Hepatocyte (in vitro differentiated cells): Measurements from ENCODE around the gene RSL1D1. TPM values are rescaled to one million over a fixed set of nuclear protein-coding genes. Genes with fewer than 3 reads are reported as not detected.
A peak's percentile ranks its signal among the peaks of the same experiment; 100 is the strongest.
"Not testable (repeated sequence)": the region's sequence is repeated elsewhere in the genome, so short reads cannot be mapped to it uniquely, and the experiment has no call there.

ENCODE experiments used
- DNase-seq: peaks from one replicate; pipeline ENCODE4 v3.0.0-alpha.2; 2016; ENCODE audit warnings: low spot score
- H2AFZ ChIP-seq: fragments of 200-600 bp; sonication (generic); 2 replicates; pipeline ENCODE4 v1.6.0; 2016; ENCODE audit warnings: antibody characterized with exemption, mild to moderate bottlenecking
- H3K27ac ChIP-seq: fragments of 200-600 bp; sonication (generic); 2 replicates; pipeline ENCODE4 v1.5.1; 2016; ENCODE audit warnings: mild to moderate bottlenecking
- H3K27me3 ChIP-seq: fragments of 200-600 bp; sonication (generic); 2 replicates; pipeline ENCODE4 v1.6.1; 2016
- H3K36me3 ChIP-seq: fragments of 200-600 bp; sonication (generic); replicated peaks from 2 replicates; pipeline ENCODE4 v1.5.1; 2016; ENCODE audit warnings: low read depth; ENCODE audit not compliant: insufficient read depth
- H3K4me1 ChIP-seq: fragments of 200-600 bp; sonication (generic); 2 replicates; pipeline ENCODE4 v1.5.1; 2016; ENCODE audit warnings: mild to moderate bottlenecking, moderate library complexity; ENCODE audit not compliant: insufficient read depth
- H3K4me2 ChIP-seq: fragments of 200-600 bp; sonication (generic); 2 replicates; pipeline ENCODE4 v1.6.0; 2016
- H3K4me3 ChIP-seq: fragments of 200-600 bp; sonication (generic); 2 replicates; pipeline ENCODE4 v1.5.1; 2016; ENCODE audit warnings: mild to moderate bottlenecking
- H3K79me2 ChIP-seq: fragments of 200-600 bp; sonication (generic); 2 replicates; pipeline ENCODE4 v1.6.0; 2017; ENCODE audit warnings: mild to moderate bottlenecking
- H3K9me2 ChIP-seq: fragments of 200-600 bp; sonication (generic); replicated peaks from 2 replicates; pipeline ENCODE4 v1.6.0; 2017; ENCODE audit warnings: mild to moderate bottlenecking; ENCODE audit not compliant: insufficient read depth
- H3K9me3 ChIP-seq: fragments of 200-600 bp; sonication (generic); 2 replicates; pipeline ENCODE4 v1.5.1; 2016; ENCODE audit warnings: low read depth, mild to moderate bottlenecking
- H4K20me1 ChIP-seq: fragments of 200-600 bp; sonication (generic); 2 replicates; pipeline ENCODE4 v1.6.0; 2016; ENCODE audit warnings: mild to moderate bottlenecking; ENCODE audit not compliant: insufficient read depth, poor library complexity, severe bottlenecking
- CTCF ChIP-seq: fragments of 200-600 bp; sonication (generic); IDR thresholded peaks from 2 replicates; pipeline ENCODE4 v1.5.1; 2016; ENCODE audit warnings: antibody characterized with exemption, mild to moderate bottlenecking; ENCODE audit not compliant: poor library complexity
- EZH2 ChIP-seq: fragments of 200-600 bp; sonication (generic); IDR thresholded peaks from 2 replicates; pipeline ENCODE4 v1.6.1; 2016; ENCODE audit warnings: antibody characterized with exemption, mild to moderate bottlenecking, borderline replicate concordance
- EZH2phosphoT487 ChIP-seq: fragments of 200-600 bp; sonication (generic); IDR thresholded peaks from one replicate; pipeline ENCODE4 v1.6.1; 2018; ENCODE audit warnings: antibody characterized with exemption, mild to moderate bottlenecking, low read depth, moderate library complexity; ENCODE audit not compliant: unreplicated experiment, severe bottlenecking
- WGBS: methylation state at CpG from one replicate; pipeline ENCODE4 v1.1.6; 2016; ENCODE audit warnings: low lambda C conversion rate; ENCODE audit errors: missing lambda C conversion rate; 5-methylcytosine and 5-hydroxymethylcytosine counted together
- polyA plus RNA-seq: library from polyadenylated mRNA; unstranded; fragments of >200 nt; fragmentation: Nextera tagmentation; extraction: Ambion mirVana; gene quantifications from 2 replicates; pipeline ENCODE4 v1.2.1, GENCODE V29; 2016
- total RNA-seq: library from RNA; depleted of rRNA; stranded (reverse); fragments of >200 nt; gene quantifications from 2 replicates; pipeline ENCODE4 v1.2.3, GENCODE V29; 2014

The RSL1D1 gene
- total and polyA plus RNA-seq, 2 experiments from 2014 or later: 138 TPM

- Histone ChIP-seq H3K27ac (peak overlapping the region; percentile 40), H3K9me3 (no peaks in the 10 kb centered on the region), H3K9me2 (no peaks in the 10 kb centered on the region), H4K20me1 (no peaks in the 10 kb centered on the region), H3K4me1 (peaks cover 3% of the 10 kb centered on the region), H3K27me3 (no peaks in the 10 kb centered on the region), H2AFZ (no peak overlapping the region), H3K4me3 (no peak overlapping the region), H3K36me3 (no peaks in the 10 kb centered on the region), H3K4me2 (no peak overlapping the region), H3K79me2 (no peaks in the 10 kb centered on the region)
- no peak for TF ChIP-seq CTCF
- no peak for TF ChIP-seq EZH2phosphoT487
- no peak for TF ChIP-seq EZH2
- WGBS: 58% methylated on average over 5 of the region's 5 CpGs
- peak; percentile 46 for DNase-seq
These were observed 27.0 kb downstream of the RSL1D1 start for GRCh38 chr16:11824362-11824761.

DNA sequence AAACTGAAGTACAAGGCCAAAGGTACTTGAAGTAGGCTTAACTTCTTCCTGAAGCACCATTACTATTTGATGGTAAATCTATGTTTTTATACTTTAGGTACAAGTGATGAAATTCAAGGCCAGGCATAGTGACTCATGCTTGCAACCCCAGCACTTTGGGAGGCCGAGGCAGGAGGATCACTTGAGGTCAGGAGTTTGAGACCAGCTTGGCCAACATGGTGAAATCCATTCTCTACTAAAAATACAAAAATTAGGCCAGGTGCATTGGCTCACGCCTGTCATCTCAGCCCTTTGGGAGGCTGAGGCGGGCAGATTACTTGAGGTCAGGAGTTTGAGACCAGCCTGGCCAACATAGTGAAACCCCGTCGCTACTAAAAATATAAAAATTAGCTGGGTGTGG, 27.7 kb downstream of the RSL1D1 start:
- not testable (repeated sequence) for H3K4me3 ChIP-seq, H4K20me1 ChIP-seq, H3K27ac ChIP-seq, H3K79me2 ChIP-seq, H3K4me2 ChIP-seq, H2AFZ ChIP-seq, H3K36me3 ChIP-seq, H3K27me3 ChIP-seq, H3K4me1 ChIP-seq, H3K9me2 ChIP-seq, H3K9me3 ChIP-seq, DNase-seq
- WGBS: 98% methylated on average over 5 of the region's 5 CpGs

DNA sequence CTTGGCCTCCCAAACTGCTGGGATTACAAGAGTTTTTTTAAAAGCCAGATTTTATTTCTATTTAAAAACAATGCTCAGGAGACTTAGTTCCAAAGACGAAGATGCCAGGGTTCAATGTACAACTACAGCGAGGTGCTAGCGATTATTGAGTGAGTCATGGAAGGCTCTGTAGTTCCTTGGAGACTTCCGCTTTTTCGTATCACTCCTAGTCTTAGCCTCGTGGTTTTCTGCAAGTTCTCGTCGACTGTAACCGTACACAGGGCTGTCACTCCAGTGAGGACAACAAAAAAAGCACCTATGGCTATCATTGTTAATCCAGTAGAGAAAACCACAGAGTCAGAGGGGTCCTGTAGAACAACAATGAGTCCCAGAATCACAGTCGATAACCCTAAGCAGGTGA, 31.5 kb downstream of the RSL1D1 start:
- peaks cover 3% of the 10 kb centered on the region for H3K4me1 ChIP-seq
- no peak overlapping the region for H3K27ac ChIP-seq
- H3K9me2 ChIP-seq: no peaks in the 10 kb centered on the region
- TF ChIP-seq EZH2 (no peak), CTCF (no peak), EZH2phosphoT487 (no peak)
- DNase-seq: no peak
- WGBS: 90% methylated on average over 10 of the region's 10 CpGs
- no peaks in the 10 kb centered on the region for H3K9me3 ChIP-seq
- H3K4me2 ChIP-seq: no peak overlapping the region
- H3K27me3 ChIP-seq: no peaks in the 10 kb centered on the region
- H2AFZ ChIP-seq: no peak overlapping the region
- H3K79me2 ChIP-seq: no peaks in the 10 kb centered on the region
- no peak overlapping the region for H3K4me3 ChIP-seq
- H3K36me3 ChIP-seq: no peaks in the 10 kb centered on the region
- H4K20me1 ChIP-seq: no peaks in the 10 kb centered on the region

- not testable (repeated sequence) for H3K79me2 ChIP-seq, H3K4me3 ChIP-seq, H3K9me2 ChIP-seq, H2AFZ ChIP-seq, H3K36me3 ChIP-seq, H3K27ac ChIP-seq, DNase-seq, H4K20me1 ChIP-seq, H3K27me3 ChIP-seq, H3K9me3 ChIP-seq, H3K4me2 ChIP-seq, H3K4me1 ChIP-seq
- WGBS: 96% methylated on average over 12 of the region's 13 CpGs
These were observed 32.4 kb downstream of the RSL1D1 start for GRCh38 chr16:11818970-11819369.

- no peak for DNase-seq
- H3K27me3 ChIP-seq: no peaks in the 10 kb centered on the region
- no peak overlapping the region for H3K4me2 ChIP-seq
- H3K9me3 ChIP-seq: no peaks in the 10 kb centered on the region
- no peaks in the 10 kb centered on the region for H3K9me2 ChIP-seq
- H3K4me1 ChIP-seq: no peaks in the 10 kb centered on the region
- 81% methylated on average over 5 of the region's 5 CpGs for WGBS
- no peak for TF ChIP-seq EZH2phosphoT487
- no peak for TF ChIP-seq CTCF
- TF ChIP-seq EZH2: no peak
- H3K4me3 ChIP-seq: no peak overlapping the region
- H4K20me1 ChIP-seq: no peaks in the 10 kb centered on the region
- no peak overlapping the region for H2AFZ ChIP-seq
- no peak overlapping the region for H3K27ac ChIP-seq
- H3K36me3 ChIP-seq: no peaks in the 10 kb centered on the region
- H3K79me2 ChIP-seq: no peaks in the 10 kb centered on the region
These were observed 35.2 kb downstream of the RSL1D1 start for GRCh38 chr16:11816123-11816522.

DNA sequence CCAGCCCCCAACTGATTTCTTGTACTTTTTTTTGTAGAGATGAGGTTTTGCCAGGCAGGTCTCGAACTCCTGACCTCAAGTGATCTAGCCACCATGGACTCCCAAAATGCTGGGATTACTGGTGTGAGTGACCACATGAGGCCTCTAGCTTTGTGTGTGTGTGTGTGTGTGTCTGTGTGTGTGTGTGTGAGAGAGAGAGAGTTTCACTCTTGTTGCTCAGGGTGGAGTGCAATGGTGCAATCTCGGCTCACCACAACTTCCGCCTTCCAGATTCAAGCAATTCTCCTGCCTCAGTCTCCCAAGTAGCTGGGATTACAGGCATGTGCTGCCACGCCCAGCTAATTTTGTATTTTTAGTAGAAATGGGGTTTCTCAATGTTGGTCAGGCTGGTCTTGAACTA, 36.5 kb downstream of the RSL1D1 start:
- DNase-seq, H3K36me3 ChIP-seq, H3K9me2 ChIP-seq, H3K79me2 ChIP-seq, H2AFZ ChIP-seq, H3K9me3 ChIP-seq, H3K27ac ChIP-seq, H4K20me1 ChIP-seq, H3K4me2 ChIP-seq, H3K4me1 ChIP-seq, H3K4me3 ChIP-seq, H3K27me3 ChIP-seq: not testable (repeated sequence)
- WGBS: 96% methylated on average over 4 of the region's 4 CpGs
